NAMALWA (cell line): ENCODE measurements around the gene COL24A1.
"Not testable (repeated sequence)": the region's sequence is repeated elsewhere in the genome, so short reads cannot be mapped to it uniquely, and the experiment has no call there.

Experiments used
- DNase-seq: peaks from one replicate; pipeline ENCODE4 v3.0.0-alpha.2; 2015; ENCODE audit warnings: low spot score

The COL24A1 gene

GRCh38 chr1:85801520-85801919, 355.1 kb downstream of the COL24A1 start:
- no peak for DNase-seq

GRCh38 chr1:85799737-85800136, 356.8 kb downstream of the COL24A1 start:
- DNase-seq: no peak

- DNase-seq: no peak
Observed at GRCh38 chr1:85798419-85798818, 358.2 kb downstream of the COL24A1 start.

GRCh38 chr1:85777021-85777420, 379.6 kb downstream of the COL24A1 start:
- DNase-seq: not testable (repeated sequence)

- no peak for DNase-seq
Observed at GRCh38 chr1:85762804-85763203, 393.8 kb downstream of the COL24A1 start.

- DNase-seq: no peak
Observed at GRCh38 chr1:85756864-85757263, 399.7 kb downstream of the COL24A1 start.

- DNase-seq: no peak
Observed at GRCh38 chr1:85748120-85748519, 408.5 kb downstream of the COL24A1 start.

GRCh38 chr1:85746777-85747176, 409.8 kb downstream of the COL24A1 start:
- no peak for DNase-seq

GRCh38 chr1:85743814-85744213, 412.8 kb downstream of the COL24A1 start:
- no peak for DNase-seq

GRCh38 chr1:85734931-85735330, 421.6 kb downstream of the COL24A1 start:
- no peak for DNase-seq

- no peak for DNase-seq
Observed at GRCh38 chr1:85718678-85719340, 437.8 kb downstream of the COL24A1 start.

GRCh38 chr1:85714418-85715114, 442.0 kb downstream of the COL24A1 start:
- DNase-seq: not testable (repeated sequence)

- no peak for DNase-seq
Observed at GRCh38 chr1:85708829-85709227, 447.7 kb downstream of the COL24A1 start.

GRCh38 chr1:85707990-85708828, 448.4 kb downstream of the COL24A1 start, which contains the start of gene ZNHIT6:
Gene ZNHIT6, minus strand, starts transcription at chr1:85708433. Its CDS starts 149 bp downstream, at chr1:85708284.
- peak; percentile 90 for DNase-seq

- DNase-seq: no peak
Observed at GRCh38 chr1:85707267-85707989, 449.1 kb downstream of the COL24A1 start.

- no peak for DNase-seq
Observed at GRCh38 chr1:85705940-85706339, 450.6 kb downstream of the COL24A1 start.

- no peak for DNase-seq
Observed at GRCh38 chr1:85700422-85700821, 456.1 kb downstream of the COL24A1 start.

GRCh38 chr1:85697895-85698294, 458.7 kb downstream of the COL24A1 start:
- DNase-seq: no peak

GRCh38 chr1:85692730-85693314, 463.8 kb downstream of the COL24A1 start:
- DNase-seq: peak; percentile 42

GRCh38 chr1:85689775-85690404, 466.7 kb downstream of the COL24A1 start:
- DNase-seq: no peak
